Memory B cell (primary cell): ENCODE results near the gene MIER1.
"Not testable (repeated sequence)": the region's sequence is repeated elsewhere in the genome, so short reads cannot be mapped to it uniquely, and the experiment has no call there.

Source experiments
- ATAC-seq: fragments of 150-1000 bp; cut with Tn5 transposase; 2 replicates; pipeline ENCODE4 v1.10.0; 2021; ENCODE audit warnings: low read depth, mild to moderate bottlenecking, moderate library complexity
- DNase-seq, 2 donors: peaks; one replicate each; pipeline ENCODE4 v3.0.0; 2022; ENCODE audit warnings: low spot score in 2 of 2
- H3K27ac Mint-ChIP-seq: one replicate; pipeline ENCODE4 v1.8.0; 2022; ENCODE audit warnings: mild to moderate bottlenecking, moderate library complexity, mixed read lengths
- H3K27me3 Mint-ChIP-seq: one replicate; pipeline ENCODE4 v1.8.0; 2022; ENCODE audit warnings: mixed read lengths
- H3K36me3 Mint-ChIP-seq: one replicate; pipeline ENCODE4 v1.8.0; 2022; ENCODE audit warnings: mild to moderate bottlenecking, mixed read lengths
- H3K4me1 Mint-ChIP-seq: one replicate; pipeline ENCODE4 v1.8.0; 2022; ENCODE audit warnings: mixed read lengths
- H3K4me3 Mint-ChIP-seq: one replicate; pipeline ENCODE4 v1.8.0; 2022; ENCODE audit warnings: mild to moderate bottlenecking, moderate library complexity, mixed read lengths
- H3K9me3 Mint-ChIP-seq: one replicate; pipeline ENCODE4 v1.8.0; 2022; ENCODE audit warnings: mixed read lengths

MIER1 gene

GRCh38 chr1:66951513-66951912 is 26.7 kb downstream of the MIER1 start:
- H3K4me1 Mint-ChIP-seq, result peaks cover 16% of the 10 kb centered on the region
- no peak overlapping the region for H3K4me3 Mint-ChIP-seq
- no peaks in the 10 kb centered on the region for H3K9me3 Mint-ChIP-seq
- H3K27me3 Mint-ChIP-seq, result no peaks in the 10 kb centered on the region
- DNase-seq, result no peak
- no peak for ATAC-seq
- no peak overlapping the region for H3K27ac Mint-ChIP-seq
- H3K36me3 Mint-ChIP-seq, result peaks cover 26% of the 10 kb centered on the region

- DNase-seq (no peak), ATAC-seq (no peak)
- no peaks in the 10 kb centered on the region for H3K9me3 Mint-ChIP-seq
- H3K36me3 Mint-ChIP-seq, result peaks cover 22% of the 10 kb centered on the region
- H3K27me3 Mint-ChIP-seq, result no peaks in the 10 kb centered on the region
- H3K4me1 Mint-ChIP-seq, result peaks cover 13% of the 10 kb centered on the region
- peak overlapping the region; percentile 80 for H3K27ac Mint-ChIP-seq
- no peak overlapping the region for H3K4me3 Mint-ChIP-seq
Measured at GRCh38 chr1:66954208-66954607, 29.4 kb downstream of the MIER1 start.

GRCh38 chr1:66957938-66958337 is 33.1 kb downstream of the MIER1 start:
- H3K9me3 Mint-ChIP-seq, result no peaks in the 10 kb centered on the region
- no peak for DNase-seq
- no peak overlapping the region for H3K4me3 Mint-ChIP-seq
- H3K36me3 Mint-ChIP-seq, result peaks cover 25% of the 10 kb centered on the region
- no peaks in the 10 kb centered on the region for H3K27me3 Mint-ChIP-seq
- H3K4me1 Mint-ChIP-seq, result peaks cover 10% of the 10 kb centered on the region
- H3K27ac Mint-ChIP-seq, result peak overlapping the region; percentile 16
- ATAC-seq, result no peak

- not testable (repeated sequence) for ATAC-seq
Measured at GRCh38 chr1:66966188-66966873, 41.5 kb downstream of the MIER1 start.

GRCh38 chr1:66968574-66968973 is 43.8 kb downstream of the MIER1 start:
- Mint-ChIP-seq H3K9me3 (peaks cover 3% of the 10 kb centered on the region), H3K36me3 (peaks cover 41% of the 10 kb centered on the region), H3K27me3 (no peaks in the 10 kb centered on the region), H3K4me1 (peaks cover 4% of the 10 kb centered on the region), H3K4me3 (no peak overlapping the region), H3K27ac (peak overlapping the region; percentile 35)
- DNase-seq (no peak), ATAC-seq (no peak)

More at GRCh38 chr1:66966188-66966873, 41.5 kb downstream of the MIER1 start:
- not testable (repeated sequence) for H3K4me3 Mint-ChIP-seq, DNase-seq, H3K4me1 Mint-ChIP-seq, H3K27me3 Mint-ChIP-seq, H3K9me3 Mint-ChIP-seq
- H3K36me3 Mint-ChIP-seq, result peaks cover 40% of the 10 kb centered on the region
- H3K27ac Mint-ChIP-seq, result peak overlapping the region; percentile 4

- H3K9me3 Mint-ChIP-seq, result no peaks in the 10 kb centered on the region
- no peak for DNase-seq
- peaks cover 14% of the 10 kb centered on the region for H3K36me3 Mint-ChIP-seq
- no peak overlapping the region for H3K27ac Mint-ChIP-seq
- peaks cover 5% of the 10 kb centered on the region for H3K4me1 Mint-ChIP-seq
- H3K4me3 Mint-ChIP-seq, result no peak overlapping the region
- no peaks in the 10 kb centered on the region for H3K27me3 Mint-ChIP-seq
- ATAC-seq, result no peak
Measured at GRCh38 chr1:66978201-66978600, 53.4 kb downstream of the MIER1 start.

- not testable (repeated sequence) for DNase-seq, H3K9me3 Mint-ChIP-seq, H3K27me3 Mint-ChIP-seq, H3K4me3 Mint-ChIP-seq, ATAC-seq
- H3K4me1 Mint-ChIP-seq, result peaks cover 11% of the 10 kb centered on the region
- peak overlapping the region; percentile 58 for H3K27ac Mint-ChIP-seq
- H3K36me3 Mint-ChIP-seq, result peaks cover 20% of the 10 kb centered on the region
Measured at GRCh38 chr1:66979621-66980020, 54.8 kb downstream of the MIER1 start.

GRCh38 chr1:66980745-66981367 is 56.1 kb downstream of the MIER1 start:
- Mint-ChIP-seq H3K4me3 (no peak overlapping the region), H3K27me3 (no peaks in the 10 kb centered on the region), H3K27ac (peak overlapping the region; percentile 81), H3K9me3 (no peaks in the 10 kb centered on the region), H3K4me1 (peaks cover 11% of the 10 kb centered on the region), H3K36me3 (peaks cover 18% of the 10 kb centered on the region)
- no peak for DNase-seq
- ATAC-seq, result no peak

GRCh38 chr1:66981679-66982078 is 56.9 kb downstream of the MIER1 start:
- Mint-ChIP-seq H3K36me3 (peaks cover 18% of the 10 kb centered on the region), H3K4me1 (peaks cover 11% of the 10 kb centered on the region), H3K4me3 (no peak overlapping the region), H3K27ac (peak overlapping the region; percentile 81), H3K27me3 (no peaks in the 10 kb centered on the region), H3K9me3 (no peaks in the 10 kb centered on the region)
- ATAC-seq, result peak; percentile 55
- DNase-seq, result no peak

- Mint-ChIP-seq H3K36me3 (peaks cover 19% of the 10 kb centered on the region), H3K27me3 (no peaks in the 10 kb centered on the region), H3K4me3 (no peak overlapping the region), H3K4me1 (peaks cover 11% of the 10 kb centered on the region), H3K27ac (no peak overlapping the region), H3K9me3 (no peaks in the 10 kb centered on the region)
- DNase-seq (no peak), ATAC-seq (no peak)
Measured at GRCh38 chr1:66982561-66983260, 57.9 kb downstream of the MIER1 start.

- peak overlapping the region; percentile 63 for H3K27ac Mint-ChIP-seq
- DNase-seq (no peak), ATAC-seq (no peak)
- H3K9me3 Mint-ChIP-seq, result no peaks in the 10 kb centered on the region
- H3K4me3 Mint-ChIP-seq, result no peak overlapping the region
- H3K4me1 Mint-ChIP-seq, result peaks cover 11% of the 10 kb centered on the region
- H3K36me3 Mint-ChIP-seq, result peaks cover 18% of the 10 kb centered on the region
- no peaks in the 10 kb centered on the region for H3K27me3 Mint-ChIP-seq
Measured at GRCh38 chr1:66984491-66984890, 59.7 kb downstream of the MIER1 start.

- DNase-seq (no peak), ATAC-seq (no peak)
- Mint-ChIP-seq H3K27me3 (no peaks in the 10 kb centered on the region), H3K4me3 (no peak overlapping the region), H3K27ac (no peak overlapping the region), H3K36me3 (peaks cover 16% of the 10 kb centered on the region), H3K4me1 (peaks cover 11% of the 10 kb centered on the region), H3K9me3 (no peaks in the 10 kb centered on the region)
Measured at GRCh38 chr1:66985835-66986234, 61.0 kb downstream of the MIER1 start.

GRCh38 chr1:66993076-66993475 is 68.3 kb downstream of the MIER1 start:
- Mint-ChIP-seq H3K9me3 (no peaks in the 10 kb centered on the region), H3K27ac (no peak overlapping the region), H3K27me3 (no peaks in the 10 kb centered on the region), H3K4me1 (peaks cover 4% of the 10 kb centered on the region), H3K36me3 (peaks cover 3% of the 10 kb centered on the region), H3K4me3 (no peak overlapping the region)
- DNase-seq (no peak), ATAC-seq (no peak)

- peak; percentile 47 to 64 for DNase-seq
- Mint-ChIP-seq H3K36me3 (peaks cover 2% of the 10 kb centered on the region), H3K27ac (peak overlapping the region; percentile 5), H3K4me3 (no peak overlapping the region), H3K4me1 (peaks cover 4% of the 10 kb centered on the region), H3K9me3 (no peaks in the 10 kb centered on the region), H3K27me3 (no peaks in the 10 kb centered on the region)
- ATAC-seq, result peak; percentile 94
Measured at GRCh38 chr1:66996018-66996682, 71.4 kb downstream of the MIER1 start.
